ENCODE results near the gene U2SURP.
"Not testable (repeated sequence)": the region's sequence is repeated elsewhere in the genome, so short reads cannot be mapped to it uniquely, and the experiment has no call there.

Gene U2SURP

DNA sequence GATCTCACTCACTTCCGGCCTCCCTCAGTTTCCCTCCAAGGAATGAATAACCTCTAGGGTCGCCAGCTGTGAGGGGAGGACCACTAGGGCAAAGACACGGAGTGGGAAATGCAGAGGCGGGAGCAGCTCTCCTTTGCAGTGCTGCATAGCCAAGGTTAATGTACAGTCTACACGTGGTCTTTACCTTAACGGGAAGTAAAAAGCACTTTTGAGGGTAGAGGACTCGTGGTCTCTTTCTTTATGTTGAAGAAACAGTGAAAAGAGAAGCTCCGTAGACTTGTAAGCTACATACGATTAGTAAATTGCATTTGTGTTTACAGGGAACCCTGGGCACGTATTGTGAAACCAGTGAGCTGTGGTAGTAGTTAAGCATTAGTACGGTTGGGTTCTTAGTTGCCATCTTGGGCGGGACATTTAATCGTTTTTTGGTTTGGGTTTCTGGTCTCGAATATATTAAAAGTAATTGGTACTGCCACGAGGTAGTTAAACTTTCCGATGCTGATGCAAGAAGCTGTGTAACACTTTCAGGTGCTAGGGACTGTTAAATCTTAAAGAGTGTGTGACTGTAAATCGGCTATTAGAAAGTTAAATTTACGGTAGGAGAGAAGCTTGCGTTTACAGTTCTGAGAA, 828 bp downstream of the U2SURP start:
- intact Hi-C loops (cut with DNase I): no loop called here
- DNase-seq: no peak

DNA sequence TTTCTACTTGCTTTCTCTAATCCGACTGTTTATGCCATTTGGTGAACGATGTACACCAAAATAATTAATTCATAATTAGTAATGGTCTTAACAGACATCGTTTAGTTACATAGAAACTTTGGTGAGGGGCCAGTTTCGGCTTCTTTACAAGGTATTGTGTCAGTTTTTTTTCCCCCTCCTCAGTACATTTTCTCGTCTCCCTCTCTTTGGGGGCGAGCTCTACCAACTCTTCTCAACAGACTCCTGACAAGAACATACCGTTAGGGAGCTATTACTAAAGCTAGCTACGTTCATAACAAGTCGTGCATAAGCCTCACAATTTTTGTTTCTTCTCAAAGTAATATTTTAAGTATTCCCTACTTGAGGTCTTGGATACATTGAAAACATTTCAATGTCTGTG, 1.4 kb downstream of the U2SURP start:
- intact Hi-C loops (cut with DNase I): no loop called here
- DNase-seq: no peak

DNA sequence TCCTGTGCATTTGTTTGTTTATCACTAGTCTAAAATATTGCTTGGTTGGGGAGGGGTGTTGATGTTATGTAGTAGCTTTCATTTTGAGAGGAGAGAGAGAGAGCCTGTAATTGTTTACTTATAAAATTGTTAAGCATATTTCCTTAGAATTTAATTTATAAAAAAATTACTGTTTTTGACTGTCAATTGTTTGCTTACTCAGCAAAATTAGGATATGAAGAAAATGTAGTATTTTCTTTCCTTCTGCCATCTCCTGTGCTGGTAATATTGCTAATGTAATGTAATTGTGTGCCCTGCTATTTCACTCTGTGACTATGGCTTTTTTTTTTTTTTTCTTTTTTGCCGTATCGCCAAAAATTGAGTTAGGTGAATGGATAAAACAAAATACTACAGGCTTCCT, 3.5 kb downstream of the U2SURP start:
- DNase-seq: no peak
- intact Hi-C loops (cut with DNase I): no loop called here

DNA sequence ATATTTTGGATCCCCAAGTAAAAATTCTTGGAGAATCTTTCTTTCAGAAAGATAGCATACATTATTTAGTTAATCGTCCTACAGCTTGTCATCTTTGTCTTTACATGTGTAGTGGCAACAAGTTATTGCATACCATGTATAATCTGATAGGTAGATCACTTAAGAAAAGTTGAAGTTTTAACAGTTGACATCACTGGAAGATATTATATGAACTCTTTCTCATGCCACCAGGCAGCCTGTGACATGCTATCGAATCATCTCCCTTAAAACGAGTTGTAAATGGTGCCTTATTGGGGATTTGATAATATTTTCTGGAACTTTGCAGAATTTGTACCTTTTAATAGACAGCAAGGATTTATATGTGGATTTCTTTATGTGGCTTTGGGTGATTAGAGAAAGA, 8.7 kb downstream of the U2SURP start:
- intact Hi-C loops (cut with DNase I): no loop called here
- DNase-seq: no peak

DNA sequence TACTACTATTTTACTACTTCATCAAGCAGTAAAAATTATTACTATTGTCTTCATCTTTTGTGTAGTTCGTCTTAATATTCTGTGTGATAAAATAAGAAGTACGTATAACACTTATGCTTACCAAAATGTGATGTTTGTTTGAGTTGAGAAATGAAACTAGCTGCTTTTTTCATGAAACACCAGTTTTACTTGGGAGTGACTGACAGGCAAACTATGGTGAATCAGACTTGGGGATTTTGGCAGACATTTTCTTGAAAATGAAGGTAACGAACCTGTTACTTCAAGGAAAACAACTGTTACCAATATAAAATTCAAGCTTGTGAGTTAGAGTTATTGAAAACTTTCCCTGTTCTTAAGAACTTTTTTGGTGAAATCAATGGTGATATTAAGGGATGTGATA, 10.3 kb downstream of the U2SURP start:
- DNase-seq: no peak
- intact Hi-C loops (cut with DNase I): no loop called here

DNA sequence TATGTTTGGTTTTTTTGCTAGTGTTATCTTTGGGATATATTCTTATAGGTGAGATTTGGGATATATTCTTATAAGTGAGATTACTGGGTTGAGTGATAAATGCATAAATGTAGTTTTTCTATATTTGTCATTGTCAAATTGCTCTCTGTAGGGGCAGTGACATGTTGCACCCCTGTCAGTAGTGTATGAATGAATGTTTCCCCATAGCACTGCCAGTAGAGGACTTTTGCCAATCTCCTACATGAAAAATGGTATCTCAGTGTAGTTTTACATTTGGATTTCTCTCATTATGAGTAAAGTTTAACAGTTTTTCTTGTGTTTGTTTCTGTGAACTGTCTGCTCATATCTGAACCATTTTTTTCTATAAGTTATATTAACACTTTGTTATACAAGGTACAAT, 13.6 kb downstream of the U2SURP start:
- DNase-seq: no peak
- intact Hi-C loops (cut with DNase I): no loop called here

DNA sequence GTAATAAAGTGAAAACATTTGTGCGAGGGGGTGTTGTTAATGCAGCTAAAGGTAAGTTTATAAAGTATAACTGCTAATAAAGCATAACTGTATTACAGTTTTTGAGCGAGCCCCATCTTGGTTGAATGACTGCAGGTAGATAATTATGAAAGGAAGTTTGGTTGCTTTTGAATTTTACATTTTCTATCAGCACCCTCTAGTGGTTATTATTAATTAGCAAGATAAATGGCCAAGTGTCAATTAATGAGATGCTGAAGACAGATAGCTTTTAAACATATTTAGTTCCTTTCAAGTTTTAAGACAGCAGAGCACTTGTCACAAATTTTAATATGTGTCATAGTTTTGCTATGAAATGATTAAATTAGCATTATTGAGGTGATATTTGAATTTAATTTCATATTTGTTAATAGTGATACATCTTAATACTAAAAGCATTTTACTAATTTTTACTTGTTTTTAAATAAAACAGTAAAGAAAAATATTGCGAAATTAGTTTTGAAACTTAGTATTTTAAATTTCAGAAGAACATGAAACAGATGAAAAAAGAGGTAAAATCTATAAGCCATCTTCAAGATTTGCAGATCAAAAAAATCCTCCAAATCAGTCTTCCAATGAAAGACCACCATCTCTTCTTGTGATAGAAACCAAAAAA, 15.1 kb downstream of the U2SURP start:
- DNase-seq: no peak
- intact Hi-C loops (cut with DNase I): no loop called here

DNA sequence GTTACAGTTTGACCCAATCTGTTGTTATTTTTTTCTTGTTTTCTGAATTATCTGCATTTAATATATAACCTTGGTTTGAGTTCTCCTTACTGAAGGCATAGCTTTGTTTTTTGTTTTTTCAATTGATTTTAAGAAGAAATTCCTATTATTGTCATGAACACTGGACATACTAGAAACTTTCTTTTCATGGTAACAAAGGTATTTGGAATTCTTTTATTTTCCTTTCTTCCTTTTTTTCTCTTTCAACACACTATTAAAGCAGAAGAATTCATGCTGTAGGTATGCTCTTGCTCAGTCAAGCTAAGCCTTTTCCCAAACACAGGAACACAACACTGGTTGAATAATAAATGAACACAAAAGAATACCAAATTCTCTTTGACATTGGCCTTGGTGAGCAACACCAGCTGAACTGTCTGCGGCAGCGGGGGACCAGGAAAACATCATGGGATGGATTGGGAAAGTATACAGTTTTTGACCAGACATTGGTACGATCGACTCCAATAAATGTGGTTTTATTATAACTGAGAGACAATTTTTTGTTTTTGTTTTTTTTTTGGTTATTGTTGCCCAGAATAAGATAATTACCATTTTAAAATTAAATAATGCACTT, 23.1 kb downstream of the U2SURP start:
- DNase-seq: no peak
- intact Hi-C loops (cut with DNase I): no loop called here

DNA sequence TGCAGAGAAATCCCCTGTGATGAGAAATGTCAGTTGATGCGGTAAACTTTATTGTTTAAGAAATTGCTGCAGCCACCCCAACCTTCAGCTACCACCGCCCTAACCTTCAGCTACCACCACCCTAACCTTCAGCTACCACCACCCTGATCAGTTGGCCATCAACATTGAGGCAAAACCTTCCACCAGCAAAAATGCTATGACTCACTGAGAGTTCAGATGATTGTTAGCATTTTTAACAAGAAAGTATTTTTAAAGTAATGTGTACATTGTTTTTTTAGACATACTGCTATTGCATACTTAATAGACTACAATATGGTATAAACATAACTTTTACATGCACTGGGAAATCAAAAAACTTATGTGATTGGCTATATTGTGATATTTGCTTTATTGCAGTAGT, 30.0 kb downstream of the U2SURP start:
- no peak for DNase-seq

DNA sequence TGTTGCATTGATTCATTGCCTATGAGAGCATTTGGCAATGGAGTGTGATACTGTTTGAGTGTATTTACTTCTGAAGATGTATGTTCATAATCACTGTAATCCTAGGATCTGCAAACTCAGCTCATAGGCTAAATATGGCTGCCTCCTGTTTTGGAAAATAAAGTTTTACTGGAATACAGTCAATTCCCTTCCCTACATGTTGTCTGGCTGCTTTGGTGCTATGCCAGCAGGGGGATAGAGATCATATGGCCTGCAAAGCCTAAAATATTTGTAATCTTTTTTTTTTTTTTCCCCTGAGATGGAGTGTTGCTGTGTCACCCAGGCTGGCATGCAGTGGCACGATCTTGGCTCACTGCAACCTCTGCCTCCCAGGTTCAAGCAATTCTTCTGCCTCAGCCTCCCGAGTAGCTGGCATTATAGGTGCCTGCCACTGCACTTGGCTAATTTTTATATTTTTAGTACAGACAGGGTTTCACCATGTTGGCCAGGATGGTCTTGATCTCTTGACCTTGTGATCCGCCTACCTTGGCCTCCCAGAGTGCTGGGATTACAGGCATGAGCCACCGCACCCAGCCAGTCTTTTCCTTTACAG, 30.5 kb downstream of the U2SURP start:
- intact Hi-C loops (cut with DNase I); DNase-seq: not testable (repeated sequence)

More for the DNA sequence above, 30.0 kb downstream of the U2SURP start:
- intact Hi-C loops (cut with DNase I): no loop called here

DNA sequence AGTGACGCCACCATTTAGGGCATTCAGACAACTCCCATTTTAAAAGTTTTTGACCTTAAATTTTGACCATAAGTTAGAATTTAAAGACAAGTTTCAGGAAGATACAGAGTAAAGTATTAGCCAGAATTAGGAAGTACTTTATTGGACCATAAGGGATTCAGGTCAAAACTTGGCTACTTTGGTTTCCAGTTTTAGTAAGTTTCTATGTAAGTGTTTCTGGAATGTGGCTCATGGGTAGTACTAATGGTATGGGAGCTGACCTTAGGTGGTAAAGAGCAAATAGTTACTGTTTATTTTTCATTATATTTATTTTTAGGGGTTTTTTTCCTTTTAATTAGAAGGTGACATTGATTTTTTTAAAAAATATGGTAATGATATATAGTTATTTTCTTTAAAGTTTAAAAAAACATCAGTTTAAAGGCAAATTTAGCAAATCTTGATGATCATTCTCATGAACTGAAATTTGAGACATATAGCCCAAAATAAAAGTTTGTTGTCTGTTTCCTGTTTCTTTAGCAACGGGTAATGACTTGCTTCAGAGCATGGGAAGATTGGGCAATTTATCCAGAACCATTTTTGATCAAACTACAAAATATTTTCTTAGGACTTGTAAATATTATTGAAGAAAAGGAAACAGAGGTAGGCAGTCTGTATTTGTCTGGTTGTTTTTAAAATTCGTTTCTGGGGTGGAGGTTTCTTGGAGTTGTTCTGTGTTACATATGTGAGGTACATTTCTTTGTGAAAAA, 34.3 kb downstream of the U2SURP start:
- no peak for DNase-seq
- intact Hi-C loops (cut with DNase I): no loop called here

DNA sequence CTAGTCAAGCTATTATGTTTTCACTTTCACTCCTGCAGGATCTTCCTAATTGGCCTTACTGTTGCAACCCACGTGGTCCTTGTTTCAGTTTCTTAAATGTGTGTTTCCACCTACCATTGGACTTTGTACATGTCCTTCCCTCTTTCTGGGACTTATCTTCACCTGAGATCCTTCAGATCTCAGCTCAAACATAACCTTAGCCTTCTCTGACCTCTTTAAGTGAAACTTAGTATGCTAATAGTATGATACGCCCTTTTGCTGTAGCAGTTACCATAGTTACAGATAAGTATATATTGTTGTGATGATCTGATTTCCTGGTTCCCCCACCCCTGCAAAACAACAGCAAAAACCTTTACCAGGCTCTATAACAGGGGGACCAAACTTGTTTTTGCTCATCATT, 35.2 kb downstream of the U2SURP start:
- no peak for DNase-seq
- intact Hi-C loops (cut with DNase I): no loop called here

DNA sequence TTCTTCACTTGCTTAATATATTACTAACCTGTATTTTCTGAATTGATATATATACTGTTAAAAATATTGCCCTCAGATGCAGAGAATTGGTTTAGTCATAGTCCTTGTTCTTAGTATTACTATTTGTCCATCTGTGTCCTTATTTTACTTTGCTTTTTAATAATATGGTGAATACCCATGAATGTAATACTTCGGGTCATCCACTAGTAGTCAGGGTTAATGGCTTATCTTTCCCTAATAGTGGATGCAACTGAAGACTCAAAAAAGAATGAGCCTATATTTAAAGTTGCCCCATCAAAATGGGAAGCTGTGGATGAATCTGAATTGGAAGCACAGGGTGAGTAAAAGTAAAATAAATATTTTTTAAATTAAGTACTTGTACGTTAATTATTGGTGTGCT, 36.5 kb downstream of the U2SURP start:
- no peak for DNase-seq
- intact Hi-C loops (cut with DNase I): no loop called here

DNA sequence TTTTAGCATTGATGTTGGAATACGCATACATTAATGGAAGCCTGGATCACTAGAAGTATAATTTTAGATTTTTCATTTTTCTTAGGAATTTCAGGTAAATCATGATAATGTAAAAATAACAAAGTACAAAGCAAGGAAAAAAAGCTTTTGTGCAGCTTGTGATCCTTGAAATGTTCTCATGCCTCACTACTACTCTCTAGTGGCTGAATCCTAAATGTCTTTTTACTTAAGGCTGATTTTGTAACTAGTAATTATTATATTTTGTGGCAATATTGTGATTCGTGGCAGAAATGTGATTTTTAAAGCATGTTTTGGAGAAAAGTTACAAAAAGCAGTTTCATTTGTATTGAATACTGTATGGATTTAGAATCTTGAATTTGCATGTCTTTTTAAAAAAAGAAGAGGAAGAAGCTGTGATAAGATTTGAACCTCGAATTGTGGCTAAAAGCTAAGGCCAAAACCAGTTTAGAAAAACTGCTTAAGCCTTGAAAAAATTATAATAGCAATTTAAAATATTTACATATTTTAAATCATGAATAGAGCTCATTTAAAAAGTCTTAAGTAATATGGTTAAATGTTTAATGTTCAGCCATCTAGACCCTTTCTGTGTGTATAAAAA, 39.0 kb downstream of the U2SURP start:
- DNase-seq: no peak
- intact Hi-C loops (cut with DNase I): no loop called here

DNA sequence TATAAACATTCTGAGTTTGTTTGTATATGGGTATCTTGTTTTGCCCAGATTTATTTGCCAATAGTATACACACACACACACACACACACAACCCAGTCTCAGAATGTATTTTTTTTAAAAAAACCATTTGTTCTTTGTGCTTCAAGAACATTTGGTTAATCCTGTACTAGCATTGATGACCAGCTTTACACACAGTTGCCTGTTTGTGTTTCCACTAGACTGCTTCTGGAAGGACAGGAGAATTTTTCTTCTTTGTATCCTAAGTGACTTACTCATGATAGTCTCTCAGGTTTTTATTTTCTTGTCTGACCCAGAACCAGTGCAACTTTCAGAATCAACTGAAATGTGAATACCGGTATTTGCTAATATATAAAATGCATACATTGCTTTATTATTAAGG, 40.5 kb downstream of the U2SURP start:
- intact Hi-C loops (cut with DNase I): no loop called here
- no peak for DNase-seq

DNA sequence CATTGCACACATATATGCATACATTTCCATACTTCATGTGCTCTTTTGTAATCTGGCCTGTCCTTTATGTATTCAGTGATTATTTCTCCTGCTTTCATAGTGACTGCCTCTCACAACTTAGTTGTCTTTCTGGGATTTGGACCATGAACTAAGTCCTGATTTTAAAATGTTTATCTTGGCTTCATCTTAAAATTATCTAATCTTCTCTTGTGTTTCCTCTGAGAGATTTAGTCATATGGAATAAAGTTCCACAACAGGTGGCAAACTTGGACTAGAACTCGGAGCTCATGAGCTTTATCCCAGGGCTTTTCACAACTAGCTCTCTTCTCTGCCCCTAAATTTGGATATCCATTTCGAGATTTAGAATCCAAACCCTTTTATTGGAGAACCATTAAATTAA, 44.3 kb downstream of the U2SURP start:
- intact Hi-C loops (cut with DNase I): no loop called here
- no peak for DNase-seq

DNA sequence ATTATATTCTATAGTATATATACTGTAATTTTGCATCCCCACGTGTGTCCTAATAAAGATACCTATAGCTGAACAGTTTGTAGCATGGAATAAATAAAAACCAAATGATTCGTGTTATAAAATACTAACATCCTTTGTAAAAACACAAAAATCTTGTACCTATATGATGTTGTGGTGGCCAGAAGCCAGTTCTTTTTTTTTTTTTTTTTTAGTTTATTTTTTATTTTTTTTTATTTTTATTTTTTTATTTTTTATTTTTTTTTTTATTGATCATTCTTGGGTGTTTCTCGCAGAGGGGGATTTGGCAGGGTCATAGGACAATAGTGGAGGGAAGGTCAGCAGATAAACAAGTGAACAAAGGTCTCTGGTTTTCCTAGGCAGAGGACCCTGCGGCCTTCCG, 44.7 kb downstream of the U2SURP start:
- intact Hi-C loops (cut with DNase I); DNase-seq: not testable (repeated sequence)

DNA sequence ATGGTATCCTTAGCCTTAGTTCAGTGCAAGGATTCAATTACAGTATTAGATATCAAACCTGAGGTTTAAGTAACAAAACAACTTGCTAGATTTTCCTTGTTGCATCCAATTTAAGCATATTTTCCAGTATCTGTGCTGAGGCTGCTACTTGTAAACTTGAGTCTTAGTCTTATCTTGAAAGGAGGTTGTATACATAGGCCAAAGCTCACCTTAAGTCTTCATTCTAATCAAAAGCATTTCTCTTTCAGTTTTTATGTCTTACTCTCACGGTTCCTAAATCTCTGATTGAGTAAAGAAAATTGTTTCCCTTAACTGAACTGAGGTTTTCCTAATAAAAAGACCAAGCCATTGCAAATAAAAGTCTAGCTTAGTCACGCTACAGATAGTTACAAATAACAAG, 52.6 kb downstream of the U2SURP start:
- no peak for DNase-seq
- intact Hi-C loops (cut with DNase I): no loop called here

DNA sequence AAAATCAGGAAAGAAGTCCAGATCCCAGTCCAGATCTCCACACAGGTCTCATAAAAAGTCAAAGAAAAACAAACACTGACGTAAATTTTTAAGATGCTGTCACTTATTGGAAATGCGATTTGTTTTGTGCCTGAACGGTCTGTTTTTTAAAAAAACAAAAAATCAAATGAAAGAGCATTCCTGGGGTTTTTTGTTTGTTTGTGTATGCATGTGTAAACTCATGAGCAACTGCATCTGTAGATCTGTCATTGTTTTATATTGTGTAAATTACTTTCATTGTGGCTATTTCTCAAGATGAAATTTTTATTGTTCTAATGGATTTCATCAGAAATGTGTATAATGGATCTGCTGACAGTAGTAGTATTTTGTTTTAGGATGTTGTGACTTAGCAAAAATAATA, 55.0 kb downstream of the U2SURP start:
- intact Hi-C loops (cut with DNase I): no loop called here
- DNase-seq: no peak

DNA sequence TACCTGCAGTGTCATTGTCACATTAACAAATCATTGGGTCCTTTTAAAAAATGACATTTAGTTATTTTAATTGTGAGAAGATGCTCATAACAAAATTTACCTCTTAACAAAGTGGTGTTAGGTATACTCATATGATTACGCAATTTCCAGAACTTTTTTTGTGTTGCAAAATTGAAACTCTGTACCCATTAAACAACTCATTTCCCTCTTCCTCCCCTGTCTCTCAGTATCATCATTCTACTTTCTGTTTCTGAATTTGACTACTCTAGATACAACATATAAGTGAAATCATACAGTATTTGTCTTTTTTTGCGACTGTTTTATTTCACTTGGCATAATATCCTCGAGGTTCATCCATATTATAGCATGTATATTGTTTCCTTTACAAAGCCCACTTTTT, 59.5 kb downstream of the U2SURP start:
- intact Hi-C loops (cut with DNase I): no loop called here
- no peak for DNase-seq
